ENCODE data around the gene SASH1. TPM values are rescaled to one million over a fixed set of nuclear protein-coding genes. Genes with fewer than 3 reads are reported as not detected.

The SASH1 gene
- total RNA-seq, 1 donor from 2014 or later, result 41.6 TPM

DNA sequence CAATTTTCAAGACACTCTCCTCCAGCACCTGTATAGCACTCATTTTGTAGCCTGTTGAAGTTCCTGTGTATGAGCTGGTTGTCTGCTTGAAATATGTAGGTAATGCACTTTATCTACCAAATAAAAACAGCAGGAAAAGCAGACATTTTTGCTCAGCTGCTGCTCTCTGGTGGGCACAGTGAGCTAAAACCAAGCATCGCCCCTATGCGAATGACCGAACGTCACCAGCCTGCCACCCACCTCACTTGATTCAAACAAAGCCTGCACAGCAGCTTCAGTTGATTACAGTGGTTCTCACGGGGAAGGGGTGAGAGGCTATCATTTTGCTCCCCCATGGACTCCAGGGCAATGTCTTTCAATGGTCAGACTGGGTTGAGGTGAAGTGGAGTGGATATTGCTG lies 185.7 kb downstream of the SASH1 start:
- TF ChIP-seq, protein P1, sequence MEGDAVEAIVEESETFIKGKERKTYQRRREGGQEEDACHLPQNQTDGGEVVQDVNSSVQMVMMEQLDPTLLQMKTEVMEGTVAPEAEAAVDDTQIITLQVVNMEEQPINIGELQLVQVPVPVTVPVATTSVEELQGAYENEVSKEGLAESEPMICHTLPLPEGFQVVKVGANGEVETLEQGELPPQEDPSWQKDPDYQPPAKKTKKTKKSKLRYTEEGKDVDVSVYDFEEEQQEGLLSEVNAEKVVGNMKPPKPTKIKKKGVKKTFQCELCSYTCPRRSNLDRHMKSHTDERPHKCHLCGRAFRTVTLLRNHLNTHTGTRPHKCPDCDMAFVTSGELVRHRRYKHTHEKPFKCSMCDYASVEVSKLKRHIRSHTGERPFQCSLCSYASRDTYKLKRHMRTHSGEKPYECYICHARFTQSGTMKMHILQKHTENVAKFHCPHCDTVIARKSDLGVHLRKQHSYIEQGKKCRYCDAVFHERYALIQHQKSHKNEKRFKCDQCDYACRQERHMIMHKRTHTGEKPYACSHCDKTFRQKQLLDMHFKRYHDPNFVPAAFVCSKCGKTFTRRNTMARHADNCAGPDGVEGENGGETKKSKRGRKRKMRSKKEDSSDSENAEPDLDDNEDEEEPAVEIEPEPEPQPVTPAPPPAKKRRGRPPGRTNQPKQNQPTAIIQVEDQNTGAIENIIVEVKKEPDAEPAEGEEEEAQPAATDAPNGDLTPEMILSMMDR (IDR thresholded peaks at IDR 0.05; ENCODE audit: unreplicated experiment), result peak; percentile 15
- Mint-ChIP-seq H3K27me3 (no peaks in the 10 kb centered on the region), H3K27ac (no peak overlapping the region), H3K4me1 (ENCODE audit: low read depth) (peaks cover 23% of the 10 kb centered on the region), H3K36me3 (ENCODE audit: insufficient read depth) (peaks cover 29% of the 10 kb centered on the region), H3K4me3 (ENCODE audit: low read depth) (no peak overlapping the region), H3K9me3 (ENCODE audit: low read depth) (no peaks in the 10 kb centered on the region)
- DNase-seq (ENCODE audit: low spot score, unreplicated experiment), result no peak

DNA sequence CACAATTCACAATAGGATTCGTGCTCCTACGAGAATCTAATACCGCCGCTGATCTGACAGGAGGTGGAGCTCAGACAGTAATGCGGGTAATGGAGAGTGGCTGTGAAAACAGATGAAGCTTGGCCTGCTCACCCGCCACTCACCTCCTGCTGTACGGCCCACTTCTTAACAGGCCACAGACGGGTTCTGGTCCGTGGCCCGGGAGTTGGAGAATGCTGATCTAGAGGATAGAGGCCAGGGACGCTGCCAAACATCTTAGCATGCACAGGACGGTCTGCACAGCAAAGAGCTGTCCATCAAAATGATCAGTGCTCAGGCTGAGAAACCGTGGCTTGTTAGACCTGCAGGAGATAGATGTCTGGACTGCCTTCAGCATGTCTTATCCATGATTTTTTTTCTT lies 186.4 kb downstream of the SASH1 start:
- H3K36me3 Mint-ChIP-seq (ENCODE audit: insufficient read depth), result peaks cover 30% of the 10 kb centered on the region
- no peak for DNase-seq (ENCODE audit: low spot score, unreplicated experiment)
- TF ChIP-seq, protein P1 (IDR thresholded peaks at IDR 0.05; ENCODE audit: unreplicated experiment), result no peak
- H3K27ac Mint-ChIP-seq, result no peak overlapping the region
- no peak overlapping the region for H3K4me3 Mint-ChIP-seq (ENCODE audit: low read depth)
- H3K27me3 Mint-ChIP-seq, result no peaks in the 10 kb centered on the region
- no peaks in the 10 kb centered on the region for H3K9me3 Mint-ChIP-seq (ENCODE audit: low read depth)
- peaks cover 20% of the 10 kb centered on the region for H3K4me1 Mint-ChIP-seq (ENCODE audit: low read depth)

DNA sequence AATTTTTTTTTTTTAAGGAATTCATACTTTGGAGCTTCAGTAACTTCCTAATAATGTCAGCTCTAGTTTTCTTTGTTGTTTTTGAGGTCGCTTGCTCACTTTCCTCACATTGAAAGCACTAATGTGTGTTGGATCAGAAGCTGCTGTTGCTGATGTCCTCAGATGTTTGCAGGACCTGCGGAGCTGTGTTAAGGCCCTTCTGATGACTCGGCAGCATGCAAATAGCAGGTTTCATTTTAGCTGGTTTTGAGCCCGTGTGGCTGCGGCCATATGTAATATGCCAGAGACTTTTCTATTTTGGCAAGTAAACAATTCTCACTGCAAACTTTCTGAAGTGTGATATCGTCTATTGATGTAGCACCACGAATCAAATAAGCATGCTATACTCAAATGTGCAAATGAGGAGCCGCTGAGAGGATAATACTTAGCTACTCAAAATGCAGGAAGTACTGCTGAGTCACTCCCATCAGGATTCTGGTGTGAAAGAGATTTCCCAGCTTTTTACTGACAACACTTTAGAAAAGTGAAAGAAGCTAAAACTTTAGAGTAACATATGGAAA lies 187.8 kb downstream of the SASH1 start:
- peak overlapping the region; percentile 49 for H3K27ac Mint-ChIP-seq
- TF ChIP-seq, protein P1 (IDR thresholded peaks at IDR 0.05; ENCODE audit: unreplicated experiment), result no peak
- H3K27me3 Mint-ChIP-seq, result no peaks in the 10 kb centered on the region
- no peak for DNase-seq (ENCODE audit: low spot score, unreplicated experiment)
- H3K36me3 Mint-ChIP-seq (ENCODE audit: insufficient read depth), result peaks cover 32% of the 10 kb centered on the region
- no peaks in the 10 kb centered on the region for H3K9me3 Mint-ChIP-seq (ENCODE audit: low read depth)
- H3K4me3 Mint-ChIP-seq (ENCODE audit: low read depth), result no peak overlapping the region
- H3K4me1 Mint-ChIP-seq (ENCODE audit: low read depth), result peaks cover 20% of the 10 kb centered on the region

DNA sequence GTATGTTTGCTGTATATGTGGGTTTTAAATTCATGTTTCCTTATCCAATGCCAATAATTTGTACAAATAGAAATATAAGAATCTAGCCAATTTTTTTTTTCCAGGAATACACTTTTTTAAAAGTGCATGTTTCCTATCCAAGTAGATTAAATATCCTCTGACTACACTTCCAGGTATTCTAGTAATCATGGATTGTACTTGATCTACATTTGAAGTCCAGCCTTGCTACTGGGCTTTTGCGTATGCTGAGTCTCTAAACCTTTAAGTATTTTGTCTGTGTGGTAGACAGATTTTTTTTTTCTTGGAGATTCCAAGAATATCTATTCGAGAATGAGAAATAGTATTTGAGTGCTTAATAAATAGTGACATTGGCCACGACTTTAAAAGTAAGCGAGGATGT lies 188.3 kb downstream of the SASH1 start:
- Mint-ChIP-seq H3K27ac (no peak overlapping the region), H3K4me1 (ENCODE audit: low read depth) (peaks cover 20% of the 10 kb centered on the region), H3K36me3 (ENCODE audit: insufficient read depth) (peaks cover 34% of the 10 kb centered on the region), H3K27me3 (no peaks in the 10 kb centered on the region), H3K4me3 (ENCODE audit: low read depth) (no peak overlapping the region), H3K9me3 (ENCODE audit: low read depth) (no peaks in the 10 kb centered on the region)
- no peak for DNase-seq (ENCODE audit: low spot score, unreplicated experiment)
- TF ChIP-seq, protein P1 (IDR thresholded peaks at IDR 0.05; ENCODE audit: unreplicated experiment), result no peak

DNA sequence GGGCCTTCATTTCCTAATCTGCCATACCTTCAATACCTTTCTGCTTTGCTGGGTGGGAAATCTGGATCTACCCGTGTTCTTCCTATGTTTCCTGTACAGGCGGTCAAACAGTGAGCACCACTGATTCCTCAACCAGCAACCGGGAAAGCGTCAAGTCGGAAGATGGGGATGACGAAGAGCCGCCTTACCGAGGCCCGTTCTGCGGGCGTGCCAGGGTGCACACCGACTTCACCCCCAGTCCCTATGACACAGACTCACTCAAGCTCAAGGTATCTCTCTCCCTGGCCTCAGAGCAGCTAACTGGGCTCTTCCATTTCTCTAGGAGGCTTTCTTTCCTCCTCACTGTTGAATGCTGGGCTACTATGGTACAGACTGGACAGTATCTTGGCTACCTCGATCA lies 190.1 kb downstream of the SASH1 start:
- Mint-ChIP-seq H3K4me1 (ENCODE audit: low read depth) (peaks cover 8% of the 10 kb centered on the region), H3K27ac (no peak overlapping the region), H3K27me3 (no peaks in the 10 kb centered on the region), H3K4me3 (ENCODE audit: low read depth) (no peak overlapping the region), H3K9me3 (ENCODE audit: low read depth) (no peaks in the 10 kb centered on the region), H3K36me3 (ENCODE audit: insufficient read depth) (peaks cover 31% of the 10 kb centered on the region)
- no peak for DNase-seq (ENCODE audit: low spot score, unreplicated experiment)
- TF ChIP-seq, protein P1 (IDR thresholded peaks at IDR 0.05; ENCODE audit: unreplicated experiment), result no peak

Data from progenitor cell of endocrine pancreas (in vitro differentiated cells).